SJCRH30 (cell line): ENCODE measurements around the gene SLC9A7. TPM values are rescaled to one million over a fixed set of nuclear protein-coding genes. Genes with fewer than 3 reads are reported as not detected.
A peak's percentile ranks its signal among the peaks of the same experiment; 100 is the strongest.
"Not testable (repeated sequence)": the region's sequence is repeated elsewhere in the genome, so short reads cannot be mapped to it uniquely, and the experiment has no call there.

Experiments
- DNase-seq, 2 experiments: peaks; one replicate each; pipeline ENCODE4 v3.0.0-alpha.2; 2015 to 2020
- H3K27ac ChIP-seq: fragments of 250-450 bp; sonication (Bioruptor Pico); 2 replicates; pipeline ENCODE4 v1.5.1; 2020; ENCODE audit warnings: mild to moderate bottlenecking, moderate library complexity
- H3K27me3 ChIP-seq: fragments of 250-450 bp; sonication (Bioruptor Pico); 2 replicates; pipeline ENCODE4 v1.5.1; 2020; ENCODE audit warnings: mild to moderate bottlenecking, moderate library complexity
- H3K36me3 ChIP-seq: fragments of 250-450 bp; sonication (Bioruptor Pico); 2 replicates; pipeline ENCODE4 v1.5.1; 2020; ENCODE audit warnings: mild to moderate bottlenecking, moderate library complexity
- H3K4me1 ChIP-seq: fragments of 250-450 bp; sonication (Bioruptor Pico); 2 replicates; pipeline ENCODE4 v1.5.1; 2020; ENCODE audit warnings: mild to moderate bottlenecking, moderate library complexity
- H3K4me3 ChIP-seq: fragments of 250-450 bp; sonication (Bioruptor Pico); 2 replicates; pipeline ENCODE4 v1.5.1; 2020; ENCODE audit warnings: mild to moderate bottlenecking, moderate library complexity
- H3K9me3 ChIP-seq: fragments of 250-450 bp; sonication (Bioruptor Pico); replicated peaks from 2 replicates; pipeline ENCODE4 v1.5.1; 2020; ENCODE audit warnings: mild to moderate bottlenecking, moderate library complexity
- total RNA-seq: library from RNA; depleted of rRNA; stranded (reverse); fragments of >200 nt; shearing (Covaris generic); gene quantifications from 2 replicates; pipeline ENCODE4 v1.2.3, GENCODE V29; 2014

SLC9A7 gene
- total RNA-seq, 1 experiment from 2014 or later: 2.2 TPM

DNA sequence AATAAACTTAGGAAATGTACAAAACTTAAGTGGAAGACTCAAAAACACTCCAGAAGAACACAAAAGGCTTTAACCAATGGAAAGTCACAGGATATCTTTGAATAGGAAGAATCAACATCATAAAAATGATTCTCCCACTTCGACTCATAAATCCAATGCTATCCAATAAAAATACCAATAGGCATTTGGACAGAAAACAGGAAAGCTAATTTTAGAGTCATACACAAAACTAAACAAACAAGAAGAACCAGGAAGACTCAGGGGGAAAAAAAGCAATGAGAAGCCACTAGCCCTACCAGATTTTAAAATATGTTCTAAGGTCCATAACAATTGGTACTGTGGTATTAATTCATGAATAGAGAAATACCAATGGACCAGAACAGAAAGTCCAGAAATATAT is 28.2 kb downstream of the SLC9A7 start:
- Histone ChIP-seq H3K9me3 (no peaks in the 10 kb centered on the region), H3K27me3 (no peaks in the 10 kb centered on the region), H3K36me3 (no peaks in the 10 kb centered on the region), H3K4me3 (no peak overlapping the region), H3K4me1 (no peaks in the 10 kb centered on the region), H3K27ac (no peak overlapping the region)
- DNase-seq: no peak

DNA sequence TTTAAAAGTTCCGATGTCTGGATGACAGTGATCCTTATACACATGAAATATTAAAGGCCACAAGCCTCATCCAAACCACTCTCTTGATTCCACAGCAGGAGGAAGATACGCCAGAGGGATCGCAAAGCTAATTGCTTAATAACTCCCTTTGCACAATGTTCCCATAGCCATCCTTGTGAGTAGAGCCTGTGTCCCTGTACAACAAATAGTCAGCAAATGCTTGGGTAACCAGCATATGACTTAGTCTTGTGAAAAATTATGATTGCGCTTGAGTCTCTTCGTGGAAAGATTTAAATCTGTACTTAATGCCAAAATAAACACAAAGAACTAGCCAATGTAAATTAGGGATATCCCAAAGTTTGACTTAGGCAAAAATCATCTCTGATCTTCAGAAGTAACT is 31.5 kb downstream of the SLC9A7 start:
- DNase-seq: no peak
- Histone ChIP-seq H3K4me3 (no peak overlapping the region), H3K36me3 (no peaks in the 10 kb centered on the region), H3K27me3 (no peaks in the 10 kb centered on the region), H3K4me1 (no peaks in the 10 kb centered on the region), H3K9me3 (no peaks in the 10 kb centered on the region), H3K27ac (no peak overlapping the region)

DNA sequence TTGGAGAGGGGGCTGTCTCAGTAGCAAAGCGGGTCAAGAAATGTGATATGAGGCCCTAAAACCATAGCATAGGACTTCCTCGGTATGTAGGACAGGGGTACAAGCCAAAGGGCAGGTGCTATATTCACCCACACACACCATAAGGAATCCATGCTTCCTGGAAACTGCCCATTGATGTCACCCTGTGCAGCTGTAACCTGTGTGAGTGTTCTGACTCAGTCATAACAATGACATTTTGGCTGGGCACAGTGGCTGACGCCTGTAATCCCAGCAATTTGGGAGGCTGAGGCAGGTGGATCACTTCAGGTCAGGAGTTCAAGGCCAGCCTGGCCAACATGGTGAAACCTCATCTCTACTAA is 35.4 kb downstream of the SLC9A7 start:
- H3K4me3 ChIP-seq, H3K36me3 ChIP-seq, H3K27ac ChIP-seq, H3K27me3 ChIP-seq, H3K9me3 ChIP-seq, H3K4me1 ChIP-seq, DNase-seq: not testable (repeated sequence)

- H3K9me3 ChIP-seq: no peaks in the 10 kb centered on the region
- H3K27ac ChIP-seq: no peak overlapping the region
- H3K4me3 ChIP-seq: no peak overlapping the region
- H3K27me3 ChIP-seq: no peaks in the 10 kb centered on the region
- H3K36me3 ChIP-seq: no peaks in the 10 kb centered on the region
- peak in 1 of 2 experiments; percentile 1 for DNase-seq
- no peaks in the 10 kb centered on the region for H3K4me1 ChIP-seq
These were observed 36.0 kb downstream of the SLC9A7 start for GRCh38 chrX:46722742-46723568.

- no peaks in the 10 kb centered on the region for H3K27me3 ChIP-seq
- no peaks in the 10 kb centered on the region for H3K4me1 ChIP-seq
- H3K9me3 ChIP-seq: no peaks in the 10 kb centered on the region
- no peak overlapping the region for H3K27ac ChIP-seq
- H3K36me3 ChIP-seq: no peaks in the 10 kb centered on the region
- H3K4me3 ChIP-seq: no peak overlapping the region
- no peak for DNase-seq
These were observed 42.1 kb downstream of the SLC9A7 start for GRCh38 chrX:46716796-46717195.

DNA sequence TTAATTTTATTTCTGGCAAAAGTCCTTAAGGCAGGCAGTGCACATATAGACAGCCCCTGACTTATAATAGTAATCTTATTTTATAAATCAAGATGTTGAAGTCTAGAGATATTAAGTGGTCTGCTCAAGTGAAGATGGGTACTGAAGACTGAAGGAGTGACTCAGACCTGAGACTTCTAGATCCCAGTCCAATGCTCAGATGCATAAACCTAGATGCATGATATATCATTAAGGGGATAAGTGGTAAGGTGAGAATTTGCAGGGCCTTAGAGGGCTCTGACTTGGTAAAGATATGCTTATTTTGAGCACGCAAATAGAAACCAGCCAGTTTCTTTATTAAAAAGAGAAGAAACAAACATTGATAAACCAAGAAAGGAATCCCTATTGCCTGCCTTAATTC is 42.9 kb downstream of the SLC9A7 start:
- H3K27ac ChIP-seq: no peak overlapping the region

GRCh38 chrX:46715530-46715929 is 43.4 kb downstream of the SLC9A7 start:
- H3K4me1 ChIP-seq: no peaks in the 10 kb centered on the region
- no peaks in the 10 kb centered on the region for H3K36me3 ChIP-seq
- H3K4me3 ChIP-seq: no peak overlapping the region
- no peaks in the 10 kb centered on the region for H3K9me3 ChIP-seq
- H3K27me3 ChIP-seq: no peaks in the 10 kb centered on the region
- no peak overlapping the region for H3K27ac ChIP-seq
- no peak for DNase-seq

More for the DNA sequence above, 42.9 kb downstream of the SLC9A7 start:
- H3K27me3 ChIP-seq: no peaks in the 10 kb centered on the region
- DNase-seq: no peak
- no peaks in the 10 kb centered on the region for H3K36me3 ChIP-seq
- H3K4me1 ChIP-seq: no peaks in the 10 kb centered on the region
- no peak overlapping the region for H3K4me3 ChIP-seq
- H3K9me3 ChIP-seq: no peaks in the 10 kb centered on the region

GRCh38 chrX:46713672-46714490 is 45.0 kb downstream of the SLC9A7 start:
- DNase-seq: no peak
- no peaks in the 10 kb centered on the region for H3K27me3 ChIP-seq
- H3K9me3 ChIP-seq: no peaks in the 10 kb centered on the region
- no peaks in the 10 kb centered on the region for H3K4me1 ChIP-seq
- no peaks in the 10 kb centered on the region for H3K36me3 ChIP-seq
- H3K27ac ChIP-seq: no peak overlapping the region
- no peak overlapping the region for H3K4me3 ChIP-seq

- Histone ChIP-seq H3K9me3 (no peaks in the 10 kb centered on the region), H3K4me1 (no peaks in the 10 kb centered on the region), H3K36me3 (no peaks in the 10 kb centered on the region), H3K4me3 (no peak overlapping the region), H3K27ac (no peak overlapping the region), H3K27me3 (no peaks in the 10 kb centered on the region)
- no peak for DNase-seq
These were observed 46.2 kb downstream of the SLC9A7 start for GRCh38 chrX:46712764-46713163.

DNA sequence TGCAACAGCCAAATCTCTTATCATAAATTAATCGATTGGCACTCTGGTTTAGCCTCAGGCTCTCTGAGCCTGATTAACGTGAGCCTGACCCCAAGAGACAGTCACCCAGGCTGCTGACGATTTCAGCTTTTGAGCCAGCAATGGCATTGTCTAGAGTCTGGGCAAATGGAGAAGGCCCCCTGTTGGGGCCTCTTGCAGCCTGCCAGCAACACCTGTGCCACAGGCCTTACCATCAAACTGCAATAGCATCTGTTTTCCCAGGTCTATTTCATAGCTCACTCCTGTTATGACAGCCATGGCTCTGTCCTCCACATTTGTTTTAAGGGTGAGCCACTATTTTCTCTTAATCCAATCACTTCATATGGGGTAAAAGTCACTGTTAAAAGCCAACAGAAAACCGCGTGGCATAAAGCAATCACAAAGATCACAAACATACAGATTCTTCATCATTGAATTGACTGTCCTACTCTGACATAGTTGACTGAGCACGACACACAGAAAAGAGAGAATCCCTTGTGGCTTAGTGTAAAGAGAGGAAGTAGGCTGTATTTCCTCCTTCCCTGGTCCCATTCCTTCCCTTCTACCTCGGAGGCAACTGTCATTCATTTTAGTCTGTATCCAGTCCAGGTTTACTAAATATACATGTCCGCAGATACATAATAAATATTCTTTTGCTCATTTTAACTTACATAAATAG is 47.8 kb downstream of the SLC9A7 start:
- Histone ChIP-seq H3K36me3 (no peaks in the 10 kb centered on the region), H3K27ac (no peak overlapping the region), H3K9me3 (no peaks in the 10 kb centered on the region), H3K4me1 (no peaks in the 10 kb centered on the region), H3K27me3 (no peaks in the 10 kb centered on the region), H3K4me3 (no peak overlapping the region)
- DNase-seq: no peak

DNA sequence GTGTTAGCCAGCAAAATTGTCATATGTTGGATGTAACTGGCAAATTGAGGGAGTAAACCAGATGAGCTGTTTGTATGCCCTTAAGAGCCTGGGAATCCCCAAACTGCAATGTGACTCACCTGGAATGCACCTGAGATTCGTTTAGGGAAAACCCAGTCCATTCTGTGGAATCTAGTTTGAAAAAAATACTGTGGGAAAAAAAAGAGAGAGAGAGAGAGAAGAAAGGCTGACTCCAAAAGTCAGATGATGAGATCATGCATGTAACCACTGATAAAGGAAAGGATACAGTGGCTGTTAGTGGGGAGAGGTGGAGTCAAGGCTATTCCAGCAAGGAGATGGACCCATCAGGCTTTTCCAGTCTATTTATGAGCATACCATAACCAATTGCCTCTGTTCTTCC is 48.5 kb downstream of the SLC9A7 start:
- Histone ChIP-seq H3K27ac (no peak overlapping the region), H3K4me1 (no peaks in the 10 kb centered on the region), H3K9me3 (no peaks in the 10 kb centered on the region), H3K36me3 (no peaks in the 10 kb centered on the region), H3K4me3 (no peak overlapping the region), H3K27me3 (no peaks in the 10 kb centered on the region)
- DNase-seq: no peak

DNA sequence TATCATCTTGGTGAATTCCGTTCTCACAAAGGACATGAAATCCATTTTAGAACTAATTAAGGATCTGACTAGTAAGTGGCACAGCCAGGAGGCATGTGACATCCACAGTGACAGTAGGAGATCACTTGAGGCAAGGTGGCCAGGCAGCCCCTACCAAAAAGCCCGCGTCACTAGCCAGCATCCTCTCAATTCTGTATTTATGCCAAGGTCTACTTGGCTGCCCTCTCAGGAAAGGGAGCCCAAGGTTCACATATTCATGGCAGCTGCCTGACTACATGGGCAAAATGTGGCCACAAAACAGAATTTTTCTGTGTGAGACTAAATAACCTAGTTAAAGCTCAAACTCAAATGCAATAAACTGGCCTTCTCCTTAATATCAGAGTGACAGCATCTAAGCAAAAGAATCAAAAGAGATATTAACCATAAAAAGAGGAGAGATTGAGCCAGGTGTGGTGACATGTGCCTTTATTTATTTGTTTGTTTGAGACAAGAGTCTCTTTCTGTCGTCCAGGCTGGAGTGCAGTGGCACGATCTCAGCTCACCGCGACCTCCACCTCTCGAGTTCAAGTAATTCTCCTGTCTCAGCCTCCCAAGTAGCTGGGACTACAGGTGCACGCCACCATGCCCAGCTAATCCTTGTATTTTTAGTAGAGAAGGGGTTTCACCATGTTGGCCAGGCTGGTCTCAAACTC is 51.5 kb downstream of the SLC9A7 start:
- Histone ChIP-seq H3K36me3 (no peaks in the 10 kb centered on the region), H3K4me3 (no peak overlapping the region), H3K27ac (no peak overlapping the region), H3K27me3 (no peaks in the 10 kb centered on the region), H3K9me3 (no peaks in the 10 kb centered on the region), H3K4me1 (no peaks in the 10 kb centered on the region)
- no peak for DNase-seq

DNA sequence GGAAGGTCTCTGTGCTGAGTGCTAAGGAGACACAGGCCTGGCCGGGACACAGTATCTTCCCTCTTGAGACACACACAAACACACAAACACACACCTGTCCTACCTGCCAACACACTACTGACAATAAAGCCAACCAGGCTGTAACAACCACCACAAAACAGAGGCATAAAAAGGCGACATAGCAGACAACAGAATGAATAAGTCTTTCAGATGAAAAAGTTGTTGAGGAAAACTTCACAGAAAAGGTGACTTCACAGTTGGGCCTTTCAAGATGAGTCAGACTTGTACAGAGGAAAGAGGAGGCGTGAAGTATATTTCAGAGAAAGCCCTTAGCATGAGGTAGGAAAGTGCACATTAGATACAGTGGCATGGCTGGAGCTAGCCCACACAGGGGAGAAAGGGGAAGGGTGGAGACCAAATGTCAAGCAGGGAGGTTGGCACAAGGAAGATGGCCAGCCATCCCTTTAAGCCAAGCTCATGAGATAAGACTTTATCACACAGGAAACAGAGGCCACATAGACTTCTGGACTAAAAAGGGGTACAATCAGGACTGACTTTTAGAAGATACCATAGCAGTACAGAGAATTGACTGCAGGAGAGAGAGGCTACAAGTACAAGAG is 54.0 kb downstream of the SLC9A7 start:
- H3K4me3 ChIP-seq: no peak overlapping the region
- H3K27me3 ChIP-seq: no peaks in the 10 kb centered on the region
- H3K4me1 ChIP-seq: no peaks in the 10 kb centered on the region
- H3K9me3 ChIP-seq: no peaks in the 10 kb centered on the region
- H3K27ac ChIP-seq: no peak overlapping the region
- no peak for DNase-seq
- H3K36me3 ChIP-seq: no peaks in the 10 kb centered on the region

DNA sequence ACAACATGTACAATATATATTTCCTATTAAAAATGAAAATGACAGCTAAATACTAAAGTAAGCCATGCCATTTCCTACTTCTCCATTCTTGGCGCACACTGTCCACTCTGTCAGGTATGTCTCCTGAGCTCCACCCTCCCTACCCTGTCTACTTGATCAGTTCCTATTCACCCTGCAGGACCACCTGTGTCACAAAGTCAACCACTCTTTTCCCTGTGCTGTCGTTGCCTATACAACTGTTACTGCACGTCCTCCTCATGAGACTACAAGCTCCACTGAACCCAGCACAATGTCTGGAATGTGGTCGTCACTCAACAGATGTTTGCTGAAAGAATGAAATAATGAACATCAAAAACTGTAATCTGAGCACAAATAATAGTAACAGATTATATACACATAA is 54.9 kb downstream of the SLC9A7 start:
- H3K27me3 ChIP-seq: no peaks in the 10 kb centered on the region
- H3K9me3 ChIP-seq: no peaks in the 10 kb centered on the region
- no peaks in the 10 kb centered on the region for H3K4me1 ChIP-seq
- H3K36me3 ChIP-seq: no peaks in the 10 kb centered on the region
- no peak for DNase-seq
- no peak overlapping the region for H3K27ac ChIP-seq
- H3K4me3 ChIP-seq: no peak overlapping the region
